HL-60 (cell line): ENCODE measurements around the gene HPSE2.

ENCODE experiments used
- DNase-seq, 2 experiments: peaks; one replicate each; pipeline ENCODE4 v3.0.0-alpha.2; 2010 to 2020; ENCODE audit warnings: low read depth in 1 of 2, low spot score in 1 of 2
- H3K27ac ChIP-seq: fragments of 250-450 bp; sonication (Bioruptor Pico); replicated peaks from 2 replicates; pipeline ENCODE4 v1.5.1; 2020; ENCODE audit warnings: mild to moderate bottlenecking, moderate library complexity
- H3K27me3 ChIP-seq: fragments of 250-450 bp; sonication (Bioruptor Pico); 2 replicates; pipeline ENCODE4 v1.5.1; 2021; ENCODE audit warnings: mild to moderate bottlenecking, moderate library complexity; ENCODE audit not compliant: insufficient read depth, poor library complexity, severe bottlenecking
- H3K4me3 ChIP-seq: replicated peaks from 2 replicates; pipeline ENCODE4 v1.5.1; 2011; ENCODE audit warnings: mild to moderate bottlenecking, control low read depth, low read length; ENCODE audit not compliant: insufficient read depth
- CTCF ChIP-seq: IDR thresholded peaks from one replicate; pipeline ENCODE4 v1.5.1; 2011; ENCODE audit warnings: low read length, control low read depth, inconsistent platforms; ENCODE audit not compliant: insufficient read depth
- GABPA ChIP-seq: IDR thresholded peaks from 2 replicates; pipeline ENCODE4 v1.6.1; 2012; ENCODE audit warnings: low read depth
- POLR2AphosphoS5 ChIP-seq: IDR thresholded peaks from 2 replicates; pipeline ENCODE4 v1.6.1; 2012; ENCODE audit warnings: low read depth
- REST ChIP-seq: IDR thresholded peaks from 2 replicates; pipeline ENCODE4 v1.6.1; 2012; ENCODE audit warnings: low read depth; ENCODE audit not compliant: insufficient replicate concordance
- SPI1 ChIP-seq: IDR thresholded peaks from 2 replicates; pipeline ENCODE4 v1.6.1; 2012; ENCODE audit warnings: low read depth, mild to moderate bottlenecking, borderline replicate concordance

HPSE2 gene

GRCh38 chr10:98880971-98881370, 354.7 kb downstream of the HPSE2 start:
- no peak for TF ChIP-seq REST
- no peak for TF ChIP-seq POLR2AphosphoS5
- TF ChIP-seq SPI1 = no peak
- Histone ChIP-seq H3K4me3 (no peak overlapping the region), H3K27me3 (no peaks in the 10 kb centered on the region), H3K27ac (no peak overlapping the region)
- DNase-seq = no peak

- TF ChIP-seq SPI1 (no peak), POLR2AphosphoS5 (no peak), GABPA (no peak), REST (no peak), CTCF (no peak)
- Histone ChIP-seq H3K27me3 (no peaks in the 10 kb centered on the region), H3K4me3 (no peak overlapping the region), H3K27ac (no peak overlapping the region)
- no peak for DNase-seq
These were observed 356.7 kb downstream of the HPSE2 start for GRCh38 chr10:98878921-98879320.

DNA sequence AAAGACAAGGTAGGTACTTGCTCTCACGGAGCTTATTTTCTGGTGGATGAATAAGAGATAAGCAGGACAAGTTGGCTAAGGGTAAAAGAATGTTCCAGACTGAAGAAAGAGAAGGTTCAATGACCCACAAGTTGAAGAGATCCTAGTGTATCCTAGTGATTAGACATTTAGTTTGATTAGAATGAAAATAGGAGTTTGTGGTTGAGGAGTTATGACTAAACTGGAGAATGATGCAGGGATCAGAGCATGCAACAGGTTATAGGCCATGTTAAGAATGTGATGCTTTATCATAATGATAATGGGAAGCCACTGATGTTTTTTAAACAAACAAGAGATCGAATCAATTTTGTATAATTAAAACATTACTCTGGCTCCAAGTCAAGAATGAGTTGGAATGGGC, 357.2 kb downstream of the HPSE2 start:
- no peaks in the 10 kb centered on the region for H3K27me3 ChIP-seq
- no peak for TF ChIP-seq SPI1
- TF ChIP-seq GABPA = no peak
- TF ChIP-seq POLR2AphosphoS5 = no peak
- TF ChIP-seq CTCF = no peak
- TF ChIP-seq REST = no peak
- no peak for DNase-seq
- H3K4me3 ChIP-seq = no peak overlapping the region
- H3K27ac ChIP-seq = no peak overlapping the region

DNA sequence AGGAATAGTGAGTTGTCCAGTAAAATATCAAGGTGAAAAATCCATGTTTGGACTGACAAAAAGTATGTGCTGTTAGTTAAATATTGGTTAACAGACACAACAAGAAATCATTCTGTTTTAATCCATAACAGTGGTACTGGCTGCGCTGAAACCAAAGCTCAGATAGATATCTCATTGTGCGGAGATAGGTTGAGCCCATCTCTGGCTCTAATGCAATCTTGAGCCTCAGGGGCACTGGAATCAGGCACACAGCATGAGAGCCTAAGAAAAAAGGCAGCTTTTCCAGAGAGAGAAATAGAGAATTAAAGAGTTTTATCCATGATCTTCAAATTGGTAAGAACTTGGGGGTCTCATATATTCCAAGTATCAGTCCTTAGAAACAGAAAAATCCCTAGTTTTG, 373.7 kb downstream of the HPSE2 start:
- Histone ChIP-seq H3K27ac (no peak overlapping the region), H3K4me3 (no peak overlapping the region), H3K27me3 (no peaks in the 10 kb centered on the region)
- TF ChIP-seq GABPA (no peak), REST (no peak), CTCF (no peak), SPI1 (no peak), POLR2AphosphoS5 (no peak)
- no peak for DNase-seq
